Smooth muscle cell of the pulmonary artery (primary cell): ENCODE data around the gene ZNF384. TPM values are rescaled to one million over a fixed set of nuclear protein-coding genes. Genes with fewer than 3 reads are reported as not detected.

ENCODE experiments used
- total RNA-seq: library from RNA; depleted of rRNA; stranded (reverse); fragments of >200 nt; gene quantifications from 2 replicates; pipeline ENCODE4 v1.2.3, GENCODE V29; 2014

The ZNF384 gene
- 16.4 and 16.8 TPM in 2 replicates for total RNA-seq

DNA sequence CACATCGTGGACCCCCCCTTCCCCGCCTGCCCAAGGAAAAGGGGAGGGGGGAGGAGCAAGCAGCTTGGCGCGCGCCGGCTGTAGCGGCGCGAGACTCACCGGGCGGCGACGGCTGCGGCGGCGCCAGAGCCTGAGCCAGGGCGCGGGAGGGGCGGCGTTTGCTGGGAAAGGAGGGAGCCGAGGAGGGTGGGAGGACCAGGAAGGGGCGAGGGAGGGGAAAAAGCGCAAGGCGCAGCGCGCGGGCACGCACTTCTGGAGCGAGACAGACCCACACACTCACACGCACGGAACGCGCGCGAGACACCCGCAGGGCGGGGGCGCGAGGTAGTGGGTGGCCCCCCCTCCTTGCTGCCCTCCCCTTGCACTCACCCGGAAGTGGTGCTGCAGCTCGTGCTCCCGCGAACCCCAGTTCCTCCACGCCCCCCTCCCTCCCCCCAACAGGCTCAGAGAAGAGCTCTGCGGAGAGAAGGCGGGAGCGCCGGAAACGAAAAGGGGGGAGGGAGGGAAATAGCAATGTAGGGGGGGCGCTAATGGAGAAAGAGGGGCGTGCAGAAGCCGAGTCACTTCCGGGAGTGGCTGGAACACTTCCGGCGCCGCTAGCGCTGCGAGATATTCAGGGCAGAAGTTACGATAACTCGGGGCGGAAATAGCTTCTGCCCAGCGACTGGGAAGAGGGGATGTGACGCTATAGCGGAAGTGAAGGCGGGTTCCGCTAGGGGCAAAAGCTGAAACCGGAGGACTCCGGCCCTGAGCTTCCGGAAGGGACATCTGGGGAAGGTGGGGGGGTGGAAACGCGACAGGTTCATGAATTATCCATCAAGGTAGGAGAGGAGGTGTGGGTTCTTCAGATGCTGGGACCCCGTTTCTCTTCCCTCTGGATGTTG, at the start of gene ZNF384:
Gene ZNF384, minus strand, starts transcription at position 377 of the 884 bp plus-strand sequence. CDS start 9,855 bp downstream, outside the sequence.

DNA sequence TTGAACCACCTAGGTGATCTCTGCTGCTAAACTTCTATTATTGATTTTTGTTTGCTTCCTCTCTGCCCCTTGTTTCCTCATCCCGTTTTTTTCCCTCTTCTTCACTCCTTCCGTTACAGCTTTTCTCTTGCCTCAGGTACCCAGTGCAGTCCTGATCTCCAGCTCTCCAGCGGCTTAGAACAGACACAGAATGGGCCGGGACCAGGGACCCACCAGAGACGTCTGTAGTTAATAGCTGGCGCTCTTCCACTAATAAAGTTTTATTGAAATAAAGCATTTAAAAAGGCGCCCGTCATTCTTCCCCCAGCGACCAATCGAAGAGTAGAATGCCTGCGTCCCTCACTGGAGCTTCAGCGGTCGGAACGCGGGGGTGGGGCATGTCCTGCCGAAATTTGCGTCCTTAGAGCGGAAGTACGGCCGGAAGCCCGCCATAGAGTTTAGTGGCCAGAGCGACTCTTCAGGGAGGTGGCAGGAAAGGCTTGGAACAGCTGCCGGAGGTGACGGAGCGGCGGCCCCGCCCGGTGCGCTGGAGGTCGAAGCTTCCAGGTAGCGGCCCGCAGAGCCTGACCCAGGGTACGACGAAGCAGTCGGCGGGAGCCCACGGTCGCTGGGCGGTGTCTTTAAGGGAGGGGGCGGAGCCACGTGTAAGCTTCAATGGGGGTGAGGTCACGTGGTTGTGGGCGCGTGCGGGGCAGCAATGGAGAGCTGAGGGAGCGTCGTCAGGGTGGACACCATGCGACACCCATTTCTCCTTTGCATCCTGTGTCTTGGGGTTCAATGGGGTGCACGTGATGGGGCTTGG, 34.6 kb upstream of the ZNF384 start, which contains the start of gene COPS7A:
Gene COPS7A, plus strand, starts transcription at position 440 of the 802 bp plus-strand sequence. CDS start 611 bp downstream, outside the sequence.

DNA sequence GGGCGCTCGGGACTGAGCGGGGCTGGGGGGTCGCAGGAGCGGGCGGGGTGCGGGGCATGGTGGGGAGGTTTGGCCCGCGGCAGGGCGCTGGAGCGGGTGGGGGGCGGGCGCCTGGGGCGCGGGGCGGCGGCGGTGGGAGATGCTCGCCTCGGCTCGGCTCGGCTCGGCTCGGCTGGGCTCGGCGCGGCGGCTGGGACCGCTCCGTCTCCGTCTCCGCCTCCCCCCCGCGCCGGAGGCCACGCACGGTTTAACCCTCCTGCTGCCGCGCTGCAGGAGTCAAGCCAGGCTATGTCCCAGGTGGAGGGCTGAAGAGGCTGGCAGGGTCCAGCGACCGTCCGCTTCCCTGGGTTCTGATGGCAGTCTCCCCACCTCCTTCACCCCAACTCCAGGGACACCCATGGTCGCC, 11.5 kb upstream of the ZNF384 start, which contains the start of gene PIANP:
Gene PIANP, minus strand, starts transcription at position 170 of the 406 bp plus-strand sequence. CDS start 2,754 bp downstream, outside the sequence.

DNA sequence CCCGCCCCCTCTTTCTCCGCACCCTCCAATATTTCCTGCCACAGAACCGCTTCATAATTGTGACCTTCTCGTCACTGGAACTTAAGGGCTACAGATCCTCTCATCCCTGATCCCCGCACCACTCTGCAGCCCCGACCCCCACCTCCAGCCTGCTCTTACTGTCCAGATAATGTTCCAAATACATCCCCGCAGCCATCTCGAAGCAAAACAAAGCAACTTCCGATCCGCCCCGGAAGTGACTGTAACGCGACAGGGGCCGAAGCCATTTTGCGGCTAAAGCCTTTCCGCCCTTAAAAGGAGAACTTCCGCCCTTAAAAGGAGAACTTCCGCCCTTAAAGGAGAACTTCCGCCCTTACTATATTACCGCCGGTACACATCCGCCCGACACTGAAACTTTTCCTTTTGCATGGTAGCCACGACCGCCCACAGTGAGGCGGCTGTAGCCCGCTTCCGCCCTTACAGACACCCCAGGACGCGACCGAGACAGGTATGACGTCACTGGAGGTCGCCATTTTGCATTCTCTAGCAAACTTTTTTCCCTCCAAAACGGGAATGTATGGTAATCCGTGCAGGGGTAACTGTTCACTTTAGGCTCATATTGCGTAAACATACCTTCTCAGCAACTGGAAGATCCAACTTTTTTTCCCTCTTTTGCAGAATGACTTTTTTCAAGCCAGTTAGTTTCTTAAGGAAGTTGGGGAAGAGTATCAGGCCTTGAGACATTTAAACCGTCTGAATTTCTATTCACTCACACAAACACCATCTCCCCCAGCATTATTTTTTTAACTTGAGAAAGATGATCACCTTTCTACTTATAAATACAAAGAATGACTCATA, 26.1 kb downstream of the ZNF384 start, which contains the start of gene ING4:
Gene ING4, minus strand, starts transcription at position 214 of the 837 bp plus-strand sequence. Its CDS starts 18 bp downstream, at position 196.

DNA sequence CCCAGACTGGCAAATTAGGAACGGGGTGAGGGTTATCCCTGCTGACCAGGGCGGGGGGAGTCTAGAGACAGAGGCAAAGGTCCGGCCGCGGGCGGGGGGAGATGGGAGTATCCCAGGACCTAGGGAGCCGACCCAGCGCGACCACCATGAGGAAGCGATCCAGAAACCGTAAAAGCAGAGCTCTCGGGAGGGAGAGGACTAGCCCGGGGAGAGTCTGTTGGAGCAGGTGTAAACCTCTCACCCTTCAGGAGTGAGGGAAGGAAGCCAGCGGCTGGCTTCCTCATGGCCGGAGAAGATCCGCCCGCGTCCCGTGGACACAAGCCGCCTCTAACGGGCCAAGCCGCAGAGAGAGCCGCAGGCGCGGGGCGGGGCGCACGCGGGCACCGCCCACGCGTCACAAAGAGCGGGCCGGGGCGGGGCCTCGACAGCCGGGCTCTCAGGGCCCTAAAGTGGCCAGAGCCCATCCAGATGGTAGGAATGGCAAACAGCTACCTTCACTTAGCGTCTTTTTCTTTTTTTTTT, 42.0 kb downstream of the ZNF384 start, which contains the start of gene ACRBP:
Gene ACRBP, minus strand, starts transcription at position 350 of the 522 bp plus-strand sequence. Its CDS starts 66 bp downstream, at position 284.

DNA sequence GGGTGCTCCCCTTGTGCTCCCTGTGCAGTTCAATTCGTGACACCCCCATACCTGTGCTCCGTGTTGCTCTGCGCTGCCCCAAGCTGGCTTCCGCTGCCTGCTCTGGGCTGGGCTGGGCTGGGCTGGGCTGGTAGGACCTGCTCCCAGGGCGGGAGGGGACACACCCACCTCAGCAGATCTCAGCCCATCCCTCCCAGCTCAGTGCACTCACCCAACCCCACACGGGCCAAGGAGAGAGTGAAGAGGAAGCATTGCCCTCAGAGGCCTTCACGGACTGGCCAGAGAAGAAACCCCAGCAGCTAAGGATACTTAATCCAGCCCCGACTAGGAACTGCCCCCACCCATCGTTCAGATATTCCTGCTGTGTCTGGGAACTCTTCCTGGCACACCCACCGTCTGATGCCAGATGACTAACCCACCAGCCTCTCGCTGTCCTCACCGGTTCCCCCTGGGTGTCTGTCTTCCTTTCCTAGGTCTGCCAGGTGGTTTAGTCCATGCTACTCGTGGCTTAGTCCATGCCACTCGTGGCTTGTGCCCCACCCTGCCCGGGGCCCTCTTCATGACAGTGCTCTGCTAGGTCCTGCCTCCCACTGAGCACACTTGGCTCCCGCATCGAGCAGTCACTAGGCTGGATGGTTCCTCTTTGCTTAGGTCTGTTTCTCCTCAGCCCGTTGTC, 53.2 kb downstream of the ZNF384 start, which contains the start of gene LPAR5:
Gene LPAR5, minus strand, starts transcription at position 104 of the 676 bp plus-strand sequence. CDS start 14,711 bp downstream, outside the sequence.

Other genes starting within 250 kb of the ZNF384 start
- gene CD27, start 244.4 kb downstream of the ZNF384 start, total RNA-seq = not detected in 2 replicates
- 7.6 and 14.7 TPM in 2 replicates for gene TAPBPL, start 237.3 kb downstream of the ZNF384 start, total RNA-seq
- gene VAMP1, start 218.7 kb downstream of the ZNF384 start, total RNA-seq = 10.9 and 20.4 TPM in 2 replicates
- 71.8 and 72.8 TPM in 2 replicates for gene MRPL51, start 196.1 kb downstream of the ZNF384 start, total RNA-seq
- gene NCAPD2, start 195.3 kb downstream of the ZNF384 start, total RNA-seq = 40.5 and 47.6 TPM in 2 replicates
- gene GAPDH, start 154.9 kb downstream of the ZNF384 start, total RNA-seq = 12,763 and 13,179 TPM in 2 replicates
- 14.7 and 16.1 TPM in 2 replicates for gene IFFO1, start 133.3 kb downstream of the ZNF384 start, total RNA-seq
- gene NOP2, start 121.1 kb downstream of the ZNF384 start, total RNA-seq = 10.0 and 19.5 TPM in 2 replicates
- 238 and 263 TPM in 2 replicates for gene CHD4, start 82.0 kb downstream of the ZNF384 start, total RNA-seq
- gene LPAR5, start 53.4 kb downstream of the ZNF384 start, total RNA-seq = 0.03 TPM in 1 of 2 replicates, not detected in the other
- gene ACRBP, start 41.9 kb downstream of the ZNF384 start, total RNA-seq = 0.13 and 0.26 TPM in 2 replicates
- gene ING4, start 26.3 kb downstream of the ZNF384 start, total RNA-seq = 26.9 and 27.4 TPM in 2 replicates
- 1.1 and 1.3 TPM in 2 replicates for gene PIANP, start 11.4 kb upstream of the ZNF384 start, total RNA-seq
- gene COPS7A, start 34.7 kb upstream of the ZNF384 start, total RNA-seq = 145 and 173 TPM in 2 replicates
- gene MLF2, start 63.8 kb upstream of the ZNF384 start, total RNA-seq = 158 and 166 TPM in 2 replicates
- gene PTMS, start 77.0 kb upstream of the ZNF384 start, total RNA-seq = 45.0 and 47.1 TPM in 2 replicates
- gene LAG3, start 83.1 kb upstream of the ZNF384 start, total RNA-seq = not detected in 2 replicates
- 0.26 and 13.2 TPM in 2 replicates for gene CD4, start 100.2 kb upstream of the ZNF384 start, total RNA-seq
- gene GPR162, start 132.4 kb upstream of the ZNF384 start, total RNA-seq = 2.7 and 6.6 TPM in 2 replicates
- 170 and 258 TPM in 2 replicates for gene P3H3, start 139.0 kb upstream of the ZNF384 start, total RNA-seq
- 2.0 and 3.2 TPM in 2 replicates for gene GNB3, start 151.6 kb upstream of the ZNF384 start, total RNA-seq
- 3.5 and 6.3 TPM in 2 replicates for gene CDCA3, start 161.9 kb upstream of the ZNF384 start, total RNA-seq
- gene USP5, start 162.8 kb upstream of the ZNF384 start, total RNA-seq = 90.6 and 117 TPM in 2 replicates
- 1,691 and 1,978 TPM in 2 replicates for gene TPI1, start 178.2 kb upstream of the ZNF384 start, total RNA-seq
- 4.8 and 6.3 TPM in 2 replicates for gene SPSB2, start 183.9 kb upstream of the ZNF384 start, total RNA-seq
- 12.4 and 13.3 TPM in 2 replicates for gene LRRC23, start 215.4 kb upstream of the ZNF384 start, total RNA-seq
- 153 and 183 TPM in 2 replicates for gene ENO2, start 225.2 kb upstream of the ZNF384 start, total RNA-seq
- 21.8 and 35.8 TPM in 2 replicates for gene ATN1, start 238.6 kb upstream of the ZNF384 start, total RNA-seq